ENCODE measurements around the gene MYH3.
"Not testable (repeated sequence)": the region's sequence is repeated elsewhere in the genome, so short reads cannot be mapped to it uniquely, and the experiment has no call there.

Gene MYH3

GRCh38 chr17:10657148-10657547, at the start of gene MYH3:
TSS of gene MYH3 (minus strand) at chr17:10657309. CDS start at chr17:10655064, 2,245 bp downstream.
- no peak for DNase-seq

GRCh38 chr17:10705727-10706126, 48.6 kb upstream of the MYH3 start:
- no peak for DNase-seq

DNA sequence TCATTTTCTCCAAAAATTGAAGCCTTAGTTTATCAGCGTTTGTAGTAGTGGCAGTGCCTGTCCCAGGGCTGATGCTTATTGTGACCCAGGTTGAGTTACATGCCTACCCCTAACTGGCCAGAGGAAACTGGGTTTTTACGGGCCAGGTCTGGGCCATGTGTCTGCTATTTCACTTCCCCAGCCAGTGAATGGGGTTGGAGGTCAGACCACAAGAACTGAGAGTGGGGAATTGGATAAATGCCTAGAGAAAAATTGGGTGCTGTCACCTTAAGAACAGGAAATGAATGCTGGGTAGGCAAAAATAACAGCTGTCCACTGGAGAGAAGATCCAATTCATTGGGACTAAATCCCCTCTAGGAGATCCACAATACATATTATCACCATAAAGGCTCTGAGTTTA, 45.5 kb upstream of the MYH3 start:
- DNase-seq, result no peak

DNA sequence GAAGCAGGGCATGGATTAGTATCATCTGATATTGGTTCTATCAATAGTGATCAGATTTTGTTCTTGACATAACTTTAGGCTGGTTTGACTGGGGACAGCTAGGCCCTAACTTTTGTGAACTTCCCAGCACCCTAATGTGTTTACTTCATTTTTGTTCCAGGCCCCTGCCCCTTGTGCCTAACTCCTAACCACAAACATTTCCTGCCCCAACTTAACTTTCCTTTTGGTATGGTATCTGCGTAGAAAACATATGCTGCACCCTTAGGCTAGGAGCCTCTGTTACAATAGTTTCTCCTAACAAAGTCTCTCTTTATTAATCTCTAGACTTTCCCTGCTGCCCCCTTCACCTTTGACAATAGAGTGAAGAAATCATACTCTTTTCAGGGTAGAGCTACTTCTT, 42.7 kb upstream of the MYH3 start:
- DNase-seq, result no peak

DNA sequence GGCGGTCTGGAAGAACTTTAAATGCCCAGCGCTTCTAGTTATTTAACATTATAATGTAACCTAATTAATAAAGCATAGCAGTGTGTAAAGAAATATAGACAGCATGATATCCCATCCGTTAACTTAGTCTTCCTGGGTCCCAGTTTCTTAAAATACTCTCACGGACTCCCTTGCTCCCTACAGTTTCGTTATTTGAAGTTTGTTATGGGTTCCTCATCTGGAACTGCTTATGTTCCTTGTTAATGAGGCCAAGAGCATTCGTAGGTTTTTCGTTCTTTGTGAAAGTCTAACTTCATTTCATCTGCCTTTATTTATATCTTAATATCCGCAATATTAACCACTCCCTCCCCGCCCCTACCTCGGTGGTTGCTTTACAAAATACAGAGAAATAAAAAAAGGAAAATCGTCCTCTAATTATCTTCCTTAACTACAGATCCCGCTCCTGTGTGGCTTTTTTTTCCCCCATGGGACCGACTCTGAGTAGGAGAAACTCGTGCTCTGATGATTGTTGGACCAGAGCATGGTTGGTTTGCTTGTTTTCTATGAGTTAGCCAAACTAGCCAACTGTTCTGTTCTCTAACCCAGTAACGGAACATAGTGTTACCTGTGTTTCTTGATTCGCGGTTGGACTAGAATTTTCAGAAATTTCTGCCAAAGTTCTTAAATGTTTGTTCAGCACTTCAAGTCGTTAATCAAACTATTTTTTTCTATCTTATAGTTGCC, 41.1 kb upstream of the MYH3 start:
- DNase-seq, result no peak

DNA sequence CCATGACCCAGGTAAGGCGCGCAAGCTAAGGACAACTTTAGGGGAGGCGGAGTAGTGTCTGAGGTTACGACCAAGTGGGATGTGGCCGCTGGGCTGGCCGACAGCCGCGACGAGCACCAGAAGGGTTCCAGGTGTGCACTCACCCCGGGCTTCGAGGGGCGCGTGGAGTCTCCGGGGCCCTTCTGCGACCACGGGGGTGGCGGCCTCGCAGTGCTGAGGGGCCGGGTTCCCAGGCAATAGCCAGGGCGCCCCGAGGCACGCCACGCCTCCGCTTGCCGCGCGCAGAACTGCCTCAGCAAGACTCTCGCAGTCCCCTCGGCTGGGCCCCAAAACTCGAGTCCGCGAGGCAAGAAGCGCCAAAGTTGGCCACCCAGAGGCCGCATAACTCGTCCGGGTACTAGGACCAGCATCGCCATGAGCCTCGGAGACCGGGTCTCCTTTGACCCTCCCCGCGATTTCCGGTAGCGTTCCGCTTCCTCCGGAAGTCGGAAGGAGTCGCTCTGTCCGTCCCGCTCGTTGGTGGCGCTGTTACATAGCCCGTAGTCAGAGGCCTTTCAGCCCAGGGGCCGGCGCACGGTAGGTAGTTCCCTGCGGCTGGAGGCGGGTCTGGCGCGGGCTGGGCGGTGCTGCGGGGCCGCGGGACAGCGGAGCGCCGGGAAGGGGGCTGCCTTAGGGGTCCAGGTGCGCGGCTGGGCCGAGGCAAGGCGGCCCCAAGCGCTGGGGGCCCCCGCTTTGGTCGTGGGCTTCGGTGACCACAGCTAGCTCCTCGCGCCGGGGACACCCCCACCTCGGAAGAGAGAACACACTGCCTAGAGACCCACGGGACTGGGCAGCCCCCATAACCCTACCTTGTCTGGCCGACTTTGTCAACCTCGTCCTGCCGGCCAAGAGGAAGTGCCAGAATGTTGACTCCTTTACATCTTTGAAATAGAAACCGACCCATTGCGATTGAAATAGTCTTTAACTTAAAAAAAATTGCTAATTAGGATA, 40.3 kb upstream of the MYH3 start, which contains the start of the genes ADPRM and SCO1:
ADPRM (plus strand) TSS at position 503 of the 990 bp plus-strand sequence. CDS start 7,333 bp downstream, outside the sequence.
SCO1 (minus strand) TSS at position 442 of the 990 bp plus-strand sequence; CDS start at position 416, 26 bp downstream.
- peak; percentile 47 for DNase-seq

DNA sequence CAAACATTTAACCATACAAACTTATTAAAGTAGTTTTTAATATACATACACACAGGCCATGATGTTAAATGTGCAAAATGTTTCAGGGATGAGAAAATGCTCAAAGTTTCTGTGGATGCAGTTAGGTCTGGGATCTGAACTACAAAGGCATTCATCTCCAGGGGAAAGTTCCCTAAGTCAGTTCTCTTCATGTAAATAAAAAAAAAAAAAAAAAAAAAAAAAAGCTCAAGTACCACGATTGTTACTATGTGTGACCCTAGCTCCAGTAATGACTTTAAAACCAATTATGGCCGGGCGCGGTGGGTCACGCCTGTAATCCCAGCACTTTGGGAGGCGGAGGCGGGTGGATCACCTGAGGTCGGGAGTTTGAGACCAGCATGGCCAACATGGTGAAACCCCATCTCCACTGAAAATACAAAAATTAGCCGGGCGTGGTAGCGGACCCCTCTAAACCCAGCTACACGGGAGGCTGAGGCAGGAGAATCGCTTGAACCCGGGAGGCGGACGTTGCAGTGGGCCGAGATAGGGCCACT, 38.8 kb upstream of the MYH3 start:
- not testable (repeated sequence) for DNase-seq

- DNase-seq, result no peak
Measured at GRCh38 chr17:10687499-10687898, 30.4 kb upstream of the MYH3 start.

- DNase-seq, result no peak
Measured at GRCh38 chr17:10683853-10684252, 26.7 kb upstream of the MYH3 start.

DNA sequence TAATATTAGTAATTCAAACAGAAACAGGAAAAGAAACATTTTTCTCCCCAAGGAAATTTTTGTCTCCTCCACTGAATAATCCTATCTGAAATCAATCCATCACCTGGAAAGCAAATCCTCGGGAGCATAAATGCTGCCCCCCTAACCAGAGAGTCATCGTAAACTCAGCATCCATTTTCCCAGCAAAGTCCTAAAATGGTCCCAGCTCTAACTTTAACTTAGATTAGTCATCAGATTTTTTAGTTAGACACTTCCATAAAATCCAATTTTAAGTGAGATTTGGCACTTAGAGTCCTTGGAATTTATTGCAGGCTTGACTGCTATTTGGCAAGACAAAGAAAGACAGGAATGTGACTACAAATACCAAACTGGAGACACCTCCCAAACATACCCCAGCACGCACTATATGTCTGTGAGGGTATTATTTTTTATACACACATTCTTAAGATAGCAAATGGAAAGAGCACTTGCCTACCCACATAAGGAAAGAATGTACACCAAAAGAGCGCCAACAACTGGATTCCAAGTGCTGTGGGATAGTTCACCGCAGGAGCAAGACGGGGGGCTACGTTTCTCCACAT, 24.8 kb upstream of the MYH3 start:
- DNase-seq, result no peak

DNA sequence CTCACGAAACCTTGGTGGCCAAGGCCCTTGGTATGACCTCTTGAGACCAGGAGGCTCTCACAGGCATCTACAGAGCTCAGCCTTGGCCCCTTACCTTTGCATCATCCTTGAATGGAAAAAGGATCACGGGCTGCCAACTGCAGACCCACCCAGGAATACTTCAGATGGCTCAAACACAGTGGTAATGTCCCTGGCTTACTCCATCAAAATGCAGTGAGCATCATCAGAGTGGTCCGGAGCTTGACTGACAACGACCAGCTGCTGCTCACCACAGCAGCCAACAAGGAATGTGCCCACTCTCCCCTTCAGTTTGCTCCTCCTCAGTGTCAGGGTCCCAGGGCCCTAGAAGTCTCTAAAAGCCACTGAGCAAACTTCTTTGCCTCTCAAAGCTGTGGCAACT, 17.6 kb upstream of the MYH3 start:
- no peak for DNase-seq

GRCh38 chr17:10673312-10673711, 16.2 kb upstream of the MYH3 start:
- DNase-seq, result no peak

GRCh38 chr17:10668775-10669174, 11.7 kb upstream of the MYH3 start:
- no peak for DNase-seq

- DNase-seq, result no peak
Measured at GRCh38 chr17:10666906-10667305, 9.8 kb upstream of the MYH3 start.

DNA sequence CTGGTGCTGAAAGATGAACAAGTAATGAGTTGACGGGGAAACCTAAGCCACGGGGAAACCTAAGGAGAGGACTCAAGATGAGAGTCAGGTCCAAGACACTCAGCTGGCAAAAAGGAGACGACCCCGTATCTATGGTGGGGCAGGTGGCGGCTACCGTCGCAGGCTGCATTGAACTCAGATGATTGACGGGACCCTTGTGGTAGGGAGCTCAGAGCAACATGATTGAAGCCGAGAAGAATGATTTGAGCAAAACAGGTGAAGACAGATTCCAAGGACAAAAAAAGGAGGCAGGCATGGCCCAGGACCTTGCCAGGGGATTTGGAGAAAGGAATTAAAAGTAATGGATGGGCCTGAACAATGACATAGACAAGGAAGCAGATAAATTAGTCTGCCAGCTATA, 7.5 kb upstream of the MYH3 start:
- DNase-seq, result no peak

DNA sequence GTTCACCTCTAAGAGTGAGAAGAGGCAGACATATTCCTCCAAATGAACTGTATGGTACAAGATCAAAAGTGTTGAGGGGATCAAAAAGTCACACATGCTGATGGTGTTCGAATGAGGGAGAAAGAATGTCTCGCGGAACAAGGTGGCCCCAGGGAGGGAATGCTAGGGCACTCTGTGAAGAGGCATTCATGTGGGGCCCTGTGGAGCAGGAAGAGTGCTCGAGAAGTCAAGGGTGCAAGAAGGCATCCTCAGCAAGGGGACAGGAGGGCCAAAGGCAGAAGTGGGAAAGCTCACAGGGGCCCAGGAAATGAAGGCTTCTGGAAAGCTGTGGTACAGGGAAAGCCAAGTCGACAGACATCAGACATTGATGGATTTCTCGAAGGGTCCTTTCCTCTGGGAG, 6.1 kb upstream of the MYH3 start:
- DNase-seq, result no peak

GRCh38 chr17:10661437-10661836, 4.3 kb upstream of the MYH3 start:
- DNase-seq, result no peak

GRCh38 chr17:10657879-10658278, 770 bp upstream of the MYH3 start:
- DNase-seq, result no peak

DNA sequence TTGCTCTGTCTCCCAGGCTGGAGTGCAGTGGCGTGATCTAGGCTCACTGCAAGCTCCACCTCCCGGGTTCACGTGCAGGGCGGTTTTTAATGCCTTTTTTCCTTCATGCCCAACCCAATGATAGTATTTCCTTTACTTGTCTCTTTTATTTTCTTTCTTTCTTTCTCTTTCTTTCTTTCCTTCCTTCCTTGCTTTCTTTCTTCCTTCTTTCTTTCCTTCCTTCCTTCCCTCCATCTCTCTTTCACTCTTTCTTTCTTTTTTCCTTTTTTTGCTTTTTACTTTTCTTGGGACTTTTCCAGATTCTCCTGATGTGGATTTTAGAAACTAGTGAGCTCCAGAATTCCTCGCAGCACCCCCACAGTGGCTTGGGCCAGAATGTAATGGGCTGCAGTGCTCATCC, 3.1 kb downstream of the MYH3 start:
- no peak for DNase-seq

DNA sequence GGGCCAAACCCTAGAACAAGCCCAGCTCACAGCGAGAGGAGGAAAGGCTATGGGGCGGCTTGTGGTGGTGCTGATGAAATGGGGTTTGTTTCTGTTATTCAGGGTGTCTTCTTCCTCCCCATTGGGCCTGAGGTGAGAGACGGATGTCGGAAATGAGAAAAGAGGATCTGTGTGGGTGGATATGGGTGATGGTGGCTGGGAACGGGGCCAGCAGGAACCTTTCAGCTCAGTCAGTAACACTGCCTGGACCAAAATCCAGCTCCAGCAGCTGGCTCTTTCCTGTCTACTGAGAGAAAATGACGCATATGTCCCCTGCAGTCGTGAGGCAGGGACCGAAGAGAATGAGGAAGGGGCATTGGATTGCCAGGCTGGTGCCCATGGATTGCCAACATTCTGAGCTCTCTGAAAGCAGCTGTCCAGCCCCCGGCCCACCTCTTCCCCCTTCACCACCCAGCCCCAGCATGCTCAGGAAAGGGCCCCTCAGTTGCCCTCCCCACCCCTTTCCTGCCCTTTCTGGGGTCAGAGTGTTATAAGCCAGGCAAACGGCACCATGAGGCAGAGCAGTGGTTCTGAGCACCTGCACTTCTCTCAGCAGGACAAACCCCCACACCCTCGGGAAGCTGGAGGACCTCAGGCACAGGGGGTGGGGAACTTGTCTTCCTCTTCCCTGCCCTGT, 4.0 kb downstream of the MYH3 start:
- DNase-seq, result no peak

DNA sequence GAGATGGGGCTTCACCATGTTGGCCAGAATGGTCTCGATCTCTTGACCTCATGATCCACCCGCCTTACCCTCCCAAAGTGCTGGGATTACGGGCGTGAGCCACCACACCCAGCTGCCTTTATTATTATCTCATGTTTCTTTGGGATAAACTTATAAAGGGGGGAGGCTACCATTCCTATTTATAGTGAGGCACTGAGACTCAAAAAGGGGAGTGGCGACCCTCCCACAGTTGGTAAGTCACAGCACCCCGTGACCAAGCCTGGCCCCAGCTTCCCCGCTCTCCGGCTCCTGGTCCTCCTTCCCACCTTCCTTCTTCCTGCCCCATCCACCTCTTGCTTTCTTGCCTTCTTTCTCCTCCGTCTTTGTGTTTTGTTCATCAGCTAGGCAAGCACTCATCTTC, 5.2 kb downstream of the MYH3 start:
- DNase-seq, result no peak

- DNase-seq, result no peak
Measured at GRCh38 chr17:10649602-10650001, 7.5 kb downstream of the MYH3 start.

DNA sequence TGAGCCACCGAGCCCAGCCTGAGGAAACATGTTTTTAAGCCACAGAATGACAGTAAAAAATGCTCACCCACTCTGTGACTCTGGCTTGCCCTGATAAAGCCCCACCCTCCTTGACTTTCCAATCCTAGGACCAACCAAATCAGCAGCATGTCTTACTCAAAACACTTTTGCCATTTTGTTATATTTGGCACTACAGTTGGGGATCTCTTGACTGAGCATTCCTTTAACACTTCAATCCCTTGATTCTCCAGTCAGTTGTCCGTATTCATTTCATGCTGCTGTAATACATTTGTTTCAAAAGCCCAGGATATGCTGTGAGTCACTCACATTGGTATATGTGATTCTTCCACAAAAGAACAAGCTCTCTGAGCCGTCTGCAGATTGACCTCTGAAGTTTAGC, 8.2 kb downstream of the MYH3 start:
- DNase-seq, result no peak

All from NCI-H2107 (cell line).